Prostate gland (tissue), 2 donors: Measurements from ENCODE around the gene RANBP1. TPM values are rescaled to one million over a fixed set of nuclear protein-coding genes. Genes with fewer than 3 reads are reported as not detected.

Source experiments
- DNase-seq: peaks from one replicate; pipeline ENCODE4 v3.0.0-alpha.2; 2019; ENCODE audit warnings: low spot score
- H3K27ac ChIP-seq, 2 donors: fragments of 200-600 bp; sonication (generic); 2 replicates each; pipeline ENCODE4 v1.5.1; 2017 to 2019
- H3K27me3 ChIP-seq: fragments of 200-600 bp; sonication (generic); replicated peaks from 2 replicates; pipeline ENCODE4 v1.5.1; 2019; ENCODE audit not compliant: insufficient read depth
- H3K36me3 ChIP-seq, 2 donors: fragments of 200-600 bp; sonication (generic); 1 replicate in 1 of 2; 2 replicates in 1 of 2; pipeline versions ENCODE4 v1.5.1 to v1.8.1; 2017 to 2019
- H3K4me1 ChIP-seq: fragments of 200-600 bp; sonication (generic); replicated peaks from 2 replicates; pipeline ENCODE4 v1.5.1; 2019
- H3K4me3 ChIP-seq, 2 donors: fragments of 200-600 bp; sonication (generic); 2 replicates each; pipeline ENCODE4 v1.5.1; 2017 to 2019
- H3K9me3 ChIP-seq: fragments of 200-600 bp; sonication (generic); 2 replicates; pipeline ENCODE4 v1.5.1; 2017
- CTCF ChIP-seq, 4 experiments: fragments of 200-600 bp in 2 of 4; fragments of 450-650 bp in 2 of 4; sonication (generic) in 2 of 4; IDR thresholded peaks; 1 replicate in 3 of 4; 2 replicates in 1 of 4; pipeline ENCODE4 v1.5.1; 2016 to 2019; ENCODE audit warnings: antibody characterized with exemption in 4 of 4, mild to moderate bottlenecking in 2 of 4, moderate library complexity in 2 of 4
- POLR2A ChIP-seq: fragments of 450-650 bp; IDR thresholded peaks from one replicate; pipeline ENCODE4 v1.6.1; 2016; ENCODE audit warnings: antibody characterized with exemption, mild to moderate bottlenecking
- POLR2AphosphoS5 ChIP-seq: sonication (generic); formaldehyde crosslinking; IDR thresholded peaks from one replicate; pipeline ENCODE4 v1.6.1; 2017; ENCODE audit warnings: antibody characterized with exemption
- WGBS: methylation state at CpG from one replicate; pipeline ENCODE4 v1.1.5; 2018; 5-methylcytosine and 5-hydroxymethylcytosine counted together
- intact Hi-C: fragments of 100-400 bp; cut with DNase I; formaldehyde crosslinking; loops from one replicate; pipeline ENCODE4 v1.14.2; 2022
- total RNA-seq, 2 donors: library from RNA; depleted of rRNA; stranded (reverse); fragments of >200 nt; gene quantifications; one replicate each; pipeline ENCODE4 v1.1.0, GENCODE V29; 2016

Gene RANBP1
- total RNA-seq, 2 donors from 2014 or later: 108 to 204 TPM

- Histone ChIP-seq H3K4me1 (peaks cover 3% of the 10 kb centered on the region), H3K9me3 (no peaks in the 10 kb centered on the region), H3K27me3 (no peaks in the 10 kb centered on the region), H3K36me3 (peaks cover 14 to 44% of the 10 kb centered on the region in 2 donors), H3K27ac (no peak overlapping the region), H3K4me3 (no peak overlapping the region)
- intact Hi-C loops: no loop called here
- TF ChIP-seq POLR2AphosphoS5: no peak
- peak in 1 of 4 experiments; percentile 16 for TF ChIP-seq CTCF (IDR thresholded peaks at IDR 0.05)
- TF ChIP-seq POLR2A: no peak
- WGBS: 58% methylated on average over 14 of the region's 14 CpGs
- DNase-seq: no peak
Measured at GRCh38 chr22:20111045-20111688, 4.7 kb upstream of the RANBP1 start.

GRCh38 chr22:20111689-20112622 is 3.9 kb upstream of the RANBP1 start:
- no peak for DNase-seq
- Histone ChIP-seq H3K27ac (no peak overlapping the region), H3K4me1 (peaks cover 3% of the 10 kb centered on the region), H3K4me3 (no peak overlapping the region), H3K27me3 (no peaks in the 10 kb centered on the region), H3K36me3 (peaks cover 13 to 36% of the 10 kb centered on the region in 2 donors), H3K9me3 (no peaks in the 10 kb centered on the region)
- WGBS: 79% methylated on average over 7 of the region's 7 CpGs
- no peak for TF ChIP-seq CTCF (IDR thresholded peaks at IDR 0.05)
- TF ChIP-seq POLR2AphosphoS5: no peak
- no peak for TF ChIP-seq POLR2A
- intact Hi-C loops: no loop called here

- H3K36me3 ChIP-seq: peaks cover 4 to 27% of the 10 kb centered on the region in 2 donors
- intact Hi-C loops: no loop called here
Measured at GRCh38 chr22:20112623-20113511, 3.0 kb upstream of the RANBP1 start.

More at GRCh38 chr22:20112623-20113511, 3.0 kb upstream of the RANBP1 start:
- 81% methylated on average over 26 of the region's 26 CpGs for WGBS
- Histone ChIP-seq H3K27me3 (no peaks in the 10 kb centered on the region), H3K4me1 (peaks cover 3% of the 10 kb centered on the region), H3K4me3 (no peak overlapping the region), H3K9me3 (no peaks in the 10 kb centered on the region), H3K27ac (no peak overlapping the region)
- no peak for TF ChIP-seq POLR2AphosphoS5
- TF ChIP-seq POLR2A: no peak
- no peak for TF ChIP-seq CTCF (IDR thresholded peaks at IDR 0.05)
- DNase-seq: no peak
